OCI-LY3 (cell line): ENCODE results near the gene NUP98.

Source experiments
- CTCF ChIP-seq: fragments of 200-600, 300-600 bp; sonication (generic); IDR thresholded peaks from 2 replicates; pipeline ENCODE4 v1.5.1; 2014; ENCODE audit warnings: antibody characterized with exemption, low read length, low read depth
- EZH2phosphoT487 ChIP-seq: fragments of 200-600 bp; shearing (Covaris generic); IDR thresholded peaks from 2 replicates; pipeline ENCODE4 v1.6.1; 2018; ENCODE audit warnings: antibody characterized with exemption, mixed run types, low read depth

- TF ChIP-seq CTCF (no peak), EZH2phosphoT487 (no peak)
Observed at GRCh38 chr11:3845246-3845645, 47.9 kb upstream of the NUP98 start.
